Measurements from ENCODE around the gene ESPNL.

DNA sequence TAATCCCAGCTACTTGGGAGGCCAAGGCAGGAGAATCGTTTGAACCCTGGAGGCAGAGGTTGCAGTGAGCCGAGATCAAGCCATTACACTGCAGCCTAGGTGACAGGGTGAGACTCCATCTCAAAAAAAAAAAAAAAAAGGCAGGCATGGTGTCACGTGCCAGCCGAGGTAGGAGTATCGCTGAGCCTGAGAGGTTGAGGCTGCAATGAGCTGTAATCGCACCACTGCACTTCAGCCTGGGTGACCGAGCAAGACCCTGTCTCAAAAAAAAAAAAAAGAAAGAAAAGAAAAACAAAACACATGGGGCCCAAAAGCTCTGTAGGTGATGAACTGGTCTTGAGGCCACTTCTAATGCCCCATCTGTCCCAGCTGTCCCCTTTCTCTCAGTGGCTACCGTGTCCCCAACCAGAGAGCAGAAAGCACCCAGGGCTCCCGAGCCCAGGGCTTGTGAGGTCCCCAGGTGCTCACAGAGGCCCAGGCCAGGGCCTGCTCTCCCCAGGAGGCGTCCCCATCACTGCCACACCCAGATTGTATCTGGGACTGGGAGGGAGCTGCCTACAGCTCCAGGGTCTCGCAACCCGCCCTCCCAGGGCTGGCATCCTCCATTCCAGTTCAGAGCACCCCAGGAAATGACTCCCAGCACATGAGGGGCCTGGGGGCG is 46.9 kb downstream of the ESPNL start:
- no peak for TF ChIP-seq POLR2A (IDR thresholded peaks at IDR 0.05; ENCODE audit: low read length)
- TF ChIP-seq GATA1 (IDR thresholded peaks at IDR 0.05; ENCODE audit: low read depth, low read length), result no peak
